Right lung (tissue), 5 donors: ENCODE data around the gene SLC38A11. TPM values are rescaled to one million over a fixed set of nuclear protein-coding genes. Genes with fewer than 3 reads are reported as not detected.
"Not testable (repeated sequence)": the region's sequence is repeated elsewhere in the genome, so short reads cannot be mapped to it uniquely, and the experiment has no call there.

Experiments used
- DNase-seq, 2 donors: peaks; one replicate each; pipeline ENCODE4 v3.0.0-alpha.2; 2013
- polyA plus RNA-seq, 5 donors: library from polyadenylated mRNA; unstranded; fragments of 120-200 nt; gene quantifications; one replicate each; pipeline versions ENCODE4 v1.2.1 to v1.2.3, GENCODE V29; 2013; ENCODE audit warnings: inconsistent platforms in 1 of 5, low replicate concordance in 1 of 5; ENCODE audit not compliant: insufficient read length in 5 of 5, insufficient read depth in 1 of 5

SLC38A11 gene
- polyA plus RNA-seq, 5 donors: 0.59 to 3.5 (median 1.8) TPM

GRCh38 chr2:164879901-164880535 is 75.3 kb downstream of the SLC38A11 start:
- DNase-seq: no peak

- DNase-seq: no peak
These were observed 77.4 kb downstream of the SLC38A11 start for GRCh38 chr2:164877927-164878326.

DNA sequence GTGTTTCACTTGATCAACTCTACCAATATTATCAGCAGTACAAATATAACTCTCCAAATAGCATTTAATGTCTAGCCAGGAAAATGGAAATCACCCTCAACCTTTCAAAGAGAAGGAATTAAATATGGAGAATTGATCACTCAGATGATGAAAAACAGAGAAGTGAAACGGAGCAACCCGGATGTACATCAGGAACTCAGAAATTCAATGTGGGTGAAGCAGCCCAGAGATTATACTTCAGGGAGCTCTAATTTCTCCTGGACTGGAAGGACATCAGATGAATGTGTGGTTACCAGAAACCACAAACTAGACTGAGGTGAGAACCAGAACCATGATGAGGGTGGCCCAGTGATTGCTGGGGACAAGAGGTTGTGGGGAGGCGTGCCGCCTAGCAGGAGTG is 78.2 kb downstream of the SLC38A11 start:
- no peak for DNase-seq

DNA sequence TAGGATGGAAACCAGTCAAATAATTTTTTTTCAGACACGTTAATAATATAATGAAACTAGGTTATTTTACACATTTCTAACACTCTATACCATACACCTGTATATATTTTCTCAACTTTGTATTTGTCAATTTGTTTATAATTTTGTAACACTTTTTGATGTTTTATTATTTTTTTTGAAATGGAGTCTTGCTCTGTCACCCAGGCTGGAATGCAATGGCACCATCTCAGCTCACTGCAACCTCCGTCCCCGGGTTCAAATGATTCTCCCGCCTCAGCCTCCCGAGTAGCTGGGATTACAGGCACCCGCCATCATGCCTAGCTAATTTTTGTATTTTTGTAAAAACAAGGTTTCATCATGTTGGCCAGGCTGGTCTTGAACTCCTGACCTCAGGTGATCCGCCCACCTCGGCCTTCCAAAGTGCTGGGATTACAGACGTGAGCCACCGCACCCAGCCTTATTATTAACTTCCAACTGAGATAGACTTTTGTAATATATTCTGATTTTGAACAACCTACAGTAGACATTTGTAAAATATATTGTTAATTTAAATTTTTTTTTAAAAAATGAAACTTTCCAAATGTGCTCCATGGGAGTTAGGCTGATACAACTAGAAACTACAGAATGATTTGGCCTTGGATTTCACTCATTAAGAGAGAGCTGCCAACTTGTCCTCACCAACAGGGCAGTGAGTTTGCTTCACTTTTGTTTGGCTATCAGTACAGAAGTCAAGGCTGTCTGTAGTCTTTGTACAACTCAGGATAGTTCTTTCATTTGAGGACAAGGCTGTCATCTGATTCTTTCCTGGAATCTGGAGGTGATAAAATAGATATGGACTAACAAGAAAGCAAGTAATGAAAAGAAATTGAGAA is 79.8 kb downstream of the SLC38A11 start:
- DNase-seq: no peak

DNA sequence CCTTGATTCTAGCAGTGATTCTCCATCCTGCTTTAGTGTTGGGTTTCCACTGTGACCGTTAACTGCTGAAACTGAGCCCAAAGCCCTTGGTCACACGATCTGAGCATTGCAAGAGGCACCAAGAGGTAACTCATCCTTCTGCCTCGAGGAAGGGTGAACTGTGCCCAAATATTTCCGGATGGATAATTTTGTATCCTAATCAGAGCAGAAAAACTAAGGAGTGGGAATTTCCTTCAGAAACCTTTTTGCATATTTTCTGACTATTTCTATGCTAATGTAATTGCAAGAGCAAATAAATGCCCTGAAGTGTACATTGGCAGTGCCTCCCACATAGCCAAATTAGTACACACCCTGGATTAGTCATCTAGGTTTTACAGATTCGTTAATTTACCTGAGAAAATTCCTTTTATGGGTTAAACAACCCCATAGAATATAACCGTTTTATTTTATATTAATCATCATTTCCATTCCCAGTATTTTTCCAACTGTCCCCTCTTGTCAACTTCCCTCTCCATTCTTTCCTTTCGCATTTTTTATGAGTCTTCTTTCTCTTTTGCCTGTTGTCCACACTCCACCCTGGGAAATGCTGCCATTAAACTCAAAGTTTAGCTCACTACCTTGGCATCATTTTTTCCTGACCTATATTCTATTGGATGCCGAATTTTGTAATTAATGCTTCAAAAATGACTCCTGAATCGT is 82.0 kb downstream of the SLC38A11 start:
- no peak for DNase-seq

DNA sequence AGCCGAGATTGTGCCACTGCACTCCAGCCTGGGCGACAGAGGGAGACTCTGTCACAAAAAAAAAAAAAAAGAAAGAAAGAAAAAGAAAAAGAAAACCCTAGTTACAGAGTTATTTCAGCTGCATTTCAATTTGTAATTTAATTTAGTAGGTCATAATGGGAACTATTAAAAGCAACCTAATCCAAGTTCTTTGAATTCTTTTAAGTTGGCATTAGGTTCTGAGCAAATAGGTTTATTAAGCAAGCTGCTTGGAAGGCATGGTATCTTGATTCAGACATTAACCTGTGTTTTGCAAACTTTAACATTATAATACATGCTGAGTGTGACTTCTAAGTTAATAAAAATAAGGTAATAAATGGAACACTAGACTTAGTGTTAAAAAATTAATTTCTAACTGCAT is 83.9 kb downstream of the SLC38A11 start:
- DNase-seq: no peak

DNA sequence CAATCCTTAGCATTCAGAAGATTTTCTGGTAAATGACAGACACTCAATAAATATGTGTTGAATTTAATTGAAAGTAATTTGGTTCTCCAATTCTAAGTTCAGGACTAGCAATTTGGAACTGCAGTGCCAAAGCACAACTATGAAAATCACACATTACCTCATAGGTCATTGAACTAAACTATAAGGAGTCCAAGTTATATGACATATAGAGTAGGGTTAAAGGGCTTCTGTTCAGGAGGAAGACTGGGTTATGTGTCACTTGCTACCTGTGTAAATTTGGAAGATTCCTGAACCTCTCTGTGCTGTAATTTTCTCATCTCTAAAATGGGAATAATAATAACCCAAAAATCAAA is 85.9 kb downstream of the SLC38A11 start:
- DNase-seq: no peak

DNA sequence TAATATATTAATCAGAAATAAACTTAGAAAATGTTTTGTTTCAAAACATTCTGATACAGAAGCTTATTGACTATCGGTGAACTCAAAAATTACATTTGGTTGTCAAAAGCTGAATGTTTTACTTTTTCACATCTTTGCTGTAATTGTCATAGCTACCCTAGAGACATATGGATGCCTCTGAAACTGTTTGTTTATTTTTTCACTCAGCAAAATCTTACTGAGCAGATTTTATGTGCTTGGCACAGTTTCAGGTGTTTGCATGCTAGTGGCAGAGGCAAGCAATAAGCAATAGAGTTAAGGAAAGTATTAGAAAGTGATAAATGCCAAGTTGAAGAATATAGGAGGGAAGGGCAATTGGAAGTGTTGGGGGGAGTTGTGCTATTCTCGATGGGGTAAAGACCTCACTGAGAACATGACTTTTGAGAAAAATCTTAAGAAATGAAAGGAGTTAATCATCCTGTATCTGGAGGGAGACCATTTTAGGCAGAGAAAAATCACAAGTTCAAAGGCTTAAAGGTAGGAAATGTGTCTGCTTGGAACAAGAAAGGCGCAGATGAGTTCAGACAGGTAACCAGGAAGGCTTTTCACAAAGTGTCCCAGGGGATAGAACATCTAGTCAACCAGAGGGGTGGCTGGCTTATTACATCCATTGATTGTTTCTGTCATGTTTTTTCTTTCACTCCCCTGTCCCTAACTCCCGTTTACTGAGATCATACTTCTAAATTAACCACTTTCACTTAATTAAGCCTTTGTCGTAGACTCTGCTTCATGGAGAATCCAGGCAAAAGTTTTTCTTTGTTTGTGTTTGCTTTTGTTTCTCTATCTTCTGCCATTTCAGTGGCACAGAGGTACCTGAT is 86.5 kb downstream of the SLC38A11 start:
- DNase-seq: no peak

DNA sequence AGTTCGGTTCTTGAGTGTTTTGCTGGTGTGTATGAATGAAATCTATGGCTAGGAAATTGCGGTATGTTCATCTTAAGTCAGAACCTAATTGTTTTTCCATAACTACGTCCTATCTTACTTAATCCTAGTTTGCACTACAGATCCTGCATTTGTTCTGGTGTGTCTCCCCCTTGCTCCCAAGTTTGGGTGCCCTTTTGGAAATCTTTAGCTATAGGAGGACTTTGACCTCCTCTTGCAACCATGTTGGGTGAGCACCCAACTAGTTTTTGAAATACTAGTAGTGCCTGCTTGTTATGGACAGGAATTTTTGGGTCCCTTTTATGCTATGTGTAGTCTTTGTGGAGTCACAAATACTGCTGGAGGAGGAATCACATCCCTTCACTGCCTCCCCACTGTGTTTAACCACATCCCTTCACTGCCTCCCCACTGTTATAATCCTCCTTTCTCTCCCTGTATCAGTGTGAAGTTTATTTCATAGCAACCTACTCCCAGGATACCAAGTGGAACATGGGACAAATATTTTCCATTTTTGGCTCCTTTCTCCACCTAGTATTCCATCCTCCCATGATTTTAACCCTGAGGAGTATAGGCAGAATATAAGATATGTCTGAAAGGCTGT is 87.4 kb downstream of the SLC38A11 start:
- no peak for DNase-seq

DNA sequence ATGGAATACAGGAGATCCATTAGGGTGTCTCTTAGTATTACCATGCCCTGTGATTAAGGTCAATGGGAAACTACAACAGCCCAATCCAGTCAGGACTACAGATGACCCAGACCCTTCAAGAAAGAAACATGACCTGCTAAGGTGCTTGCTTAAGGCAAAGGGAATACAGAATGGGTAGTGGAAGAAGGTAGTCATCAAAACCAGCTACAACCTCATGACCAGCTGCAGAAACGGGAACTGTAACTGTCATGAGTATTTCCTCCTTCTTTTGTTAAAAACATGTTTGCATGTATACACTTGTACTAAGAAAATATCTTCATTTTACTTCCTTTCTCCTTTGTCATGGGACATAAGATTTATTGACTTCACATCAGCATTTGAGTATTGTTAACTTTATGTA is 88.9 kb downstream of the SLC38A11 start:
- DNase-seq: not testable (repeated sequence)

DNA sequence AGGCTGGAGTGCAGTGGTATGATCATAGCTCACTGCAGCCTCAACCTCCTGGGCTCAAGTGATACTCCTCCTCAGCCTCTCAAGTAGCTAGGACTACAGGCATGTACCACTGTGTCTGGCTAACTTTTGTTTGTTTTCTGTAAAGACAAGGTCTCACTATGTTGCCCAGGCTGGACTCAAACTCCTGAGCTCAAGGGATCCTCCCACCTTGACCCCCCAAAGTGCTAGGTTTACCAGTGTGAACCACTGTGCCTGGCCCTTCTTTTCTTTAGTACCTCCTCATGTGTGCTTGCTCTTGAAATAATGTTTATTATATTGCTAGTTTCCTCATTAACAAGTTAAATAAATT is 94.7 kb downstream of the SLC38A11 start:
- no peak for DNase-seq

DNA sequence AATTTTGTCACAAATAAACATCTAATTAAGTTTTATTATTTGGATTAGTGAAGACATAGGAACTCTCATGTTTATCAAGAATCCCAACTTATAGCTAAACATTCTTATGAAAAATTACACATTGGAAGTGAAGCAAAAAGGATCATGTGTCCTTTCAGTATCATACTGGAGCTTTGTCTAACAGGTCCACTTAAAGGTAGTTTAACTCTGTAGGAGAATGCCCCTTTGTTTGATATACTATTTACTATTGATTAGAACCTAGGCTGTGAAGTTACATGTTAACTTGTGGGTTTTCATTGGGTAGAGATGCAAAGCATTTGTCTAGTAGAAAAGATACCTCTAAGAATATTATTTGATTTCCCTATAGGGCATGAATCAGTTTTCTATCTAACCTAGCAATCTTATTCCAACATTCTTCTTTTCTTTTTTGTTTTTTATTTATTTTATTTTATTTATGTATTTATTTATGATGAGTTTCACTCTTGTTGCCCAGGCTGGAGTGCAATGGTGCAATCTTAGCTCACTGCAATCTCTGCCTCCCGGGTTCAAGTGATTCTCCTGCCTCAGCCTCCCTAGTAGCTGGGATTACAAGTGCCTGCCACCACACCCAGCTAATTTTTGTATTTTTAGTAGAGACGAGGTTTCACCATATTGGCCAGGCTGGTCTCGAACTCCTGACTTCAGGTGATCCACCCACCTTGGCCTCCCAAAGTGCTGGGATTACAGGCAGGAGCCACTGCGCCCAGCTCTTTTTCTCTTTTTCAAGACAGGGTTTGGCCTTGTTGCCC is 95.2 kb downstream of the SLC38A11 start:
- not testable (repeated sequence) for DNase-seq

DNA sequence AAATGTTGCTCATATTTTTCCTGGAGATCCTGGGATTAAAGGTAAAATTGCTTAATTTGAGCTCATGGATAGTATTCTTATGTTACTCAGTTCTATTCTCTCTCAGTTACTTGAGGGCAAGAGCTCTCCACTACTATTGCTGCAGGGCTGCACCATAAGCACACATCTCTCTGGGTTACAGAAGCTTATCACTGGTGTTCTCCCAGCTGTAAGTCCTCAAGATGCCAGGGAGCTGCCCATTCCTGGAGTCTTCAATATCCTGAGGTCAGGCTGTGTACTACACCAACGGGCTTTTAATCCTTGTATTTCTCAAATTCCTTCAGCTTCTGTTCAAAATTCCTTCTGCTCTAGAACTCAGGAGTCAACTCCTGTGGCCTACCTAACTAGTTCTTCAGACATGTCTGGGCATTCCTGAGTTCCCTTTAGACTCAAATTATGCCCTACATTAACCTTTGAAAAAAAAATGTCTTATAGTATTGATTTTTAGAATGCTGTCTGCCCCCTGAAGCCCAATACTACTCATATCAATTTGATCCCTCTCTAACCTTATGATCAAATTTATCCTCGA is 96.0 kb downstream of the SLC38A11 start:
- DNase-seq: no peak

GRCh38 chr2:164852086-164852485 is 103.2 kb downstream of the SLC38A11 start:
- DNase-seq: no peak

GRCh38 chr2:164850235-164850634 is 105.1 kb downstream of the SLC38A11 start:
- DNase-seq: no peak

DNA sequence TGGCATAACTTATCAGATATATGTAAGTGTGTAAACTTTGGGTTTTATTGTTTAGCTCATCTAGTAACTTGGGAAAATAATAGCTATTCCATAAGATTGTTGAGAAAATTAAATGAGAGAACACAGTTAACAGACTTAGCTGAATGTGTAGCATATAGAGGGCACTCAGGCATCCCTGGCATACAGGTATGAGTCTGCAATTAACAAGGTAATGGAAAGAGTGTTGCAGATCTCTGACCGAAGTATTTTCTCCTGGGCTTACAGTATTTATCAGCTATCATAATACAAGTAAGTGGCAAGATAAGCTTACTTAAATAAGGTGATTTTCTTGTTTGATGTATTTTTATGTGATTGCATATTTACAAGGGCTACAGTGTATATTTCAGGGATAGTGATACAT is 105.8 kb downstream of the SLC38A11 start:
- no peak for DNase-seq

GRCh38 chr2:164847981-164848741 is 107.2 kb downstream of the SLC38A11 start:
- peak; percentile 54 to 64 for DNase-seq

DNA sequence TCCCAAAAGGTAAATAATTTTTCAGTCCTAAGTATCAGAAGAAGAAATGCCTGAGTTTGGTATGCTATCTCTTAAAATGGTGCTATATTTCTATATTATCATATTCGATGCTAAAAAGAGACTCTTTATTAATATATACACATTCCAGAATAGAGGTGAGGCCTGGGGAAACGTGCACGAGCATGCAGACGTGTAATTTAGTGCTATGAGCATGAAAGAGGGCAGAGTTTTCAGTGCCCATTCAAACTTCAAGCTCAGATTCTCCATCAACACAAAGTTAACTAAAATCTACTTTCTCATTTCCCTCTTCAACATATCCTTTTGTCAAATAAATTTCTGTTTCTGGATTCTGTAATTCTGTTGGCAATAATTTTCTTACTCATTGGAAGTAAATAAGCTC is 108.0 kb downstream of the SLC38A11 start:
- DNase-seq: no peak

DNA sequence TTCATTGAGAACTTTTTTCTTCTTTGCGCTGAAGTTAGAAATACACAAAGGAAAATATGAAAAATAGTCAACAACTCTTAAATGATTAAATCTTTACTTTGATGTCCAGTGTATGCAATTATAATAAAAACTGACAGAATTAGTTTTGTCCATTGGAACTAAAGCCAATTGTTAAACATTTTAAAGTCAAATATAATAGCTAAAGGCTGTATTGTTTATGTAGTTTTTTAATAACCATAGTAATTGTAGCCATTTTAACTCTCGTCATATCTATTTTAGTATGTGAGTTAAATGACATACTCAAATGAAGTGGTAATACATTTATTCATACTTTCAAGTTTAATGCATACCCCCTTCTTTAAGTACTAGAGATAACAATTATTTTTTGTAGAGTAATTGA is 109.0 kb downstream of the SLC38A11 start:
- no peak for DNase-seq
